Measurements from ENCODE around the gene LACTB. TPM values are rescaled to one million over a fixed set of nuclear protein-coding genes. Genes with fewer than 3 reads are reported as not detected.

Gene LACTB
- total and polyA plus RNA-seq, 10 of the 15 experiments (the other 5 are each of a cell fraction or from before 2014, with no cell fraction given) = 5.0 to 35.3 (median 16.6) TPM

DNA sequence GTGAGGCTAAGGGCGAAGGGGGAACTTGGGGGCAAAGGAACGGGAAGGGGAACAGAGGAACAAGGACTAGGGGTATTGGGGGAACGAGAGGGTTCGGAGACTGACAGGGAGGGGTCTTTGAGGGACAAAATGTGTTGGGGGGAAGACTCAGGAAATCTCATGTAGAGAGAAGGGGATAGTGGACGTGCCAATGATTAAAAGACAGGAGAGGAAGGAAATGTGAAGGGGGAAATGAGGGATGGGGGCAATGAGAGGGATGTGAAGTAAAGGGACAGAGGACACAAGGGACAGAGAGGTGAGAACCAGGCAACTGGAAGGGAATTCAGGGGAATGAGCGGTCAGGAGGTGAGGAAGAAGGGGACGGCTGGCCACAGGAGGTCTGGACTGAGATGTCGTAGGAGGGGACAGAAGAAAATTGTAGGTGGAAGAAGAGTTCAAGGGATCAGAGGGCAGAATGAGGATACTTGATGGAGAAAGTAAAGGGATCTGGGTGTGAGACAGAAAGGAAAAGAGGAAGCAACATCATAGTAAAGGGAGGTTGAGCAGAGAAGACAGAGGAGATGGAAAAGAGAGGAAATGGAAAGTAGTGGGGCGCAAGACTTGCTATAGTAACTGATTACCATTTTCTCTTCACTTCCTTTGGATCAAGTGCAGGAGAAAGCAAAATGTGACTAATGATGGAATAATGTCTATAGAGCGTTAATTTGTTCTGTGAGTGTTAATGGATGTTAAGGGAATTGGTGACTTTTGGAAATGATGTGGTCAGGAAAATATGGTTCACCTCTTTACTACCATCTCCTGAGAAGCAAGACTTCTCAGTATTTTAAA lies 68.5 kb downstream of the LACTB start (continued):
- no peak for TF ChIP-seq NR2F1 (conservative IDR thresholded peaks at IDR 0.05)
- TF ChIP-seq, protein P1, sequence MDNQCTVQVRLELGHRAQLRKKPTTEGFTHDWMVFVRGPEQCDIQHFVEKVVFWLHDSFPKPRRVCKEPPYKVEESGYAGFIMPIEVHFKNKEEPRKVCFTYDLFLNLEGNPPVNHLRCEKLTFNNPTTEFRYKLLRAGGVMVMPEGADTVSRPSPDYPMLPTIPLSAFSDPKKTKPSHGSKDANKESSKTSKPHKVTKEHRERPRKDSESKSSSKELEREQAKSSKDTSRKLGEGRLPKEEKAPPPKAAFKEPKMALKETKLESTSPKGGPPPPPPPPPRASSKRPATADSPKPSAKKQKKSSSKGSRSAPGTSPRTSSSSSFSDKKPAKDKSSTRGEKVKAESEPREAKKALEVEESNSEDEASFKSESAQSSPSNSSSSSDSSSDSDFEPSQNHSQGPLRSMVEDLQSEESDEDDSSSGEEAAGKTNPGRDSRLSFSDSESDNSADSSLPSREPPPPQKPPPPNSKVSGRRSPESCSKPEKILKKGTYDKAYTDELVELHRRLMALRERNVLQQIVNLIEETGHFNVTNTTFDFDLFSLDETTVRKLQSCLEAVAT (IDR thresholded peaks at IDR 0.05) = peak; percentile 84
- TF ChIP-seq NBN (IDR thresholded peaks at IDR 0.05) = peak; percentile 79
- TF ChIP-seq LARP7 (IDR thresholded peaks at IDR 0.05) = no peak
- no peak for TF ChIP-seq CREM (IDR thresholded peaks at IDR 0.05; ENCODE audit: low read depth)
- TF ChIP-seq JUNB (IDR thresholded peaks at IDR 0.05) = no peak

DNA sequence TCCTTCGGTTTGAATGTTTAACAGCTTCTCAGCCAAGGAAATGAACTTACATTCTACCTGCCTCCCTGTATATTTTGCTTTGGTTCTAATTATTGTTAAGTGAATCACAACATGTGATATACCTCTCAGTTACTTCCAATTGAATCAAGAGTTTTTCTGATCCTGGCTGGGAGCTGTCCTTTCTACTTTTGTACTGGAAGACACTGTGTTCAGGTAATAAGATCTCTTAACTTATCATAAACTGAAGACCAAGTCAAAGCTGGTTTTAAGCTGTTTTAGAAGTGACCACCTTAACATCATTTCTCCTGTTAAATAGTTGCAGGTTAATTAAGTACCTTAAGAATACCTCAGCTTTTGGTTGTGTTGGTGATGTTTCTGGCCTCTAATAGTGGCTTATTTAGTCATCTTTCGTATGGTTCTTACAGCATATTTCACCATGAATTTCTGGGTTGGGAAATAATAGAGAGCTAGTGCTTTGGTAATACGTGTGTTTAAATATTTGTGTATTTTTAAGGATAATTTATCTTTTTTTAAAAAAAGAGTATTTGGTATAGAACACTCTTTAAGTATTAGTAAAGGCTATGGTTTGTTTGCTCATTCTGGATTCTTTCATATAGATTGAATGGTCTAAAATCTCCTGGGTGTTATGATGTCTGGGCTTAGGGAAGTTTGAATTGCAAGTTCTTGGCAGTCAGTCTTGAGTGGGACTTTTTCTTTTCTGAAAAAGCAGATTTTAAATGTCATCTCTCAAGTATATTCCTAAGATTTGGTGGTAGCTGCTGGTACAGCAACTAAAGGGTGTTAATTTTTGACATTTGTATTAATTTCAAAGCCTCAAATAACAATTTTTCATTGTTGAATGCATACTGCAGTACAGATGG lies 69.3 kb downstream of the LACTB start:
- FAIRE-seq (no peak), DNase-seq (ENCODE audit: low read depth, low spot score) (no peak), ATAC-seq (no peak)
- SMC1A ChIA-PET (ENCODE audit: uncharacterized antibody, unreplicated experiment) = interaction anchor here (0.8 to 8.8 kb wide), 25 partner anchors 10 to 404 kb away, joined by 3 to 252 read pairs (median 4); partner anchors contain the start of genes APH1B and RPS27L
- H3K9me3 ChIP-seq (replicated peaks; ENCODE audit: control insufficient read depth, insufficient read depth, low read length) = no peaks in the 10 kb centered on the region
- H3K4me2 ChIP-seq (ENCODE audit: control insufficient read depth, insufficient read depth) = peak overlapping the region; percentile 85
- intact Hi-C loops (cut with micrococcal nuclease; ENCODE audit: unreplicated experiment) = loop anchor here (5.0 to 10.0 kb wide), 2 partner anchors 46 to 314 kb away; partner anchors contain the start of gene USP3
- H3K27me3 ChIP-seq (replicated peaks in 1 of 2; ENCODE audit: control insufficient read depth in 2 of 2, insufficient read depth in 2 of 2, low read length in 1 of 2) = no peaks in the 10 kb centered on the region
- BruUV-seq (replicated peaks) = TSS peak; percentile 95
- H3K79me2 ChIP-seq (ENCODE audit: control insufficient read depth, insufficient read depth, low read length) = peaks cover 66% of the 10 kb centered on the region
- H3K4me1 ChIP-seq (ENCODE audit: control insufficient read depth, insufficient read depth, low read length) = peaks cover 38% of the 10 kb centered on the region
- in situ Hi-C loops (cut with MboI) = no loop called here
- no peaks in the 10 kb centered on the region for H3K36me3 ChIP-seq (ENCODE audit: control insufficient read depth in 2 of 2, insufficient read depth in 2 of 2, low read length in 1 of 2)
- no peak overlapping the region for H2AFZ ChIP-seq (ENCODE audit: control insufficient read depth, low read depth, low read length)
- peak overlapping the region; percentile 86 for H3K27ac ChIP-seq (ENCODE audit: control insufficient read depth, insufficient read depth)
- POLR2A ChIA-PET = interaction anchor here (0.5 to 8.6 kb wide), 11 partner anchors 11 to 657 kb away, joined by 3 to 118 read pairs (median 4); partner anchors contain the start of gene RPS27L
- no peaks in the 10 kb centered on the region for H4K20me1 ChIP-seq (ENCODE audit: control insufficient read depth, insufficient read depth)
- RAD21 ChIA-PET (ENCODE audit: unreplicated experiment) = interaction anchor here (0.5 to 6.4 kb wide), 18 partner anchors 8 to 908 kb away, joined by 3 to 58 read pairs (median 6); partner anchors contain the start of gene RPS27L
- H3K9ac ChIP-seq (ENCODE audit: control insufficient read depth, insufficient read depth, low read length) = peak overlapping the region; percentile 79
- CTCF ChIA-PET = interaction anchor here (0.9 to 8.7 kb wide), 14 partner anchors 9 to 315 kb away, joined by 3 to 90 read pairs (median 4); partner anchors contain the start of gene RPS27L
- peak overlapping the region; percentile 96 for H3K4me3 ChIP-seq
- WGBS (ENCODE audit: insufficient coverage, insufficient replicate concordance, low lambda C conversion rate, missing lambda C conversion rate) = 3% methylated on average over 3 of the region's 3 CpGs
- TF ChIP-seq HDAC2 (IDR thresholded peaks at IDR 0.05) (no peak), SIX5 (IDR thresholded peaks at IDR 0.05; ENCODE audit: low read depth, low read length, severe bottlenecking) (no peak), PML (IDR thresholded peaks at IDR 0.05; ENCODE audit: low read length) (0 out of 2 replicates have a peak, but pooled peaks have one; percentile 1), HCFC1 (IDR thresholded peaks at IDR 0.05; ENCODE audit: low read length) (no peak)
- TF ChIP-seq, protein P2, sequence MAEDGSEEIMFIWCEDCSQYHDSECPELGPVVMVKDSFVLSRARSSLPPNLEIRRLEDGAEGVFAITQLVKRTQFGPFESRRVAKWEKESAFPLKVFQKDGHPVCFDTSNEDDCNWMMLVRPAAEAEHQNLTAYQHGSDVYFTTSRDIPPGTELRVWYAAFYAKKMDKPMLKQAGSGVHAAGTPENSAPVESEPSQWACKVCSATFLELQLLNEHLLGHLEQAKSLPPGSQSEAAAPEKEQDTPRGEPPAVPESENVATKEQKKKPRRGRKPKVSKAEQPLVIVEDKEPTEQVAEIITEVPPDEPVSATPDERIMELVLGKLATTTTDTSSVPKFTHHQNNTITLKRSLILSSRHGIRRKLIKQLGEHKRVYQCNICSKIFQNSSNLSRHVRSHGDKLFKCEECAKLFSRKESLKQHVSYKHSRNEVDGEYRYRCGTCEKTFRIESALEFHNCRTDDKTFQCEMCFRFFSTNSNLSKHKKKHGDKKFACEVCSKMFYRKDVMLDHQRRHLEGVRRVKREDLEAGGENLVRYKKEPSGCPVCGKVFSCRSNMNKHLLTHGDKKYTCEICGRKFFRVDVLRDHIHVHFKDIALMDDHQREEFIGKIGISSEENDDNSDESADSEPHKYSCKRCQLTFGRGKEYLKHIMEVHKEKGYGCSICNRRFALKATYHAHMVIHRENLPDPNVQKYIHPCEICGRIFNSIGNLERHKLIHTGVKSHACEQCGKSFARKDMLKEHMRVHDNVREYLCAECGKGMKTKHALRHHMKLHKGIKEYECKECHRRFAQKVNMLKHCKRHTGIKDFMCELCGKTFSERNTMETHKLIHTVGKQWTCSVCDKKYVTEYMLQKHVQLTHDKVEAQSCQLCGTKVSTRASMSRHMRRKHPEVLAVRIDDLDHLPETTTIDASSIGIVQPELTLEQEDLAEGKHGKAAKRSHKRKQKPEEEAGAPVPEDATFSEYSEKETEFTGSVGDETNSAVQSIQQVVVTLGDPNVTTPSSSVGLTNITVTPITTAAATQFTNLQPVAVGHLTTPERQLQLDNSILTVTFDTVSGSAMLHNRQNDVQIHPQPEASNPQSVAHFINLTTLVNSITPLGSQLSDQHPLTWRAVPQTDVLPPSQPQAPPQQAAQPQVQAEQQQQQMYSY (CRISPR knock-in tag; IDR thresholded peaks at IDR 0.05) = no peak
- TF ChIP-seq, protein P3, sequence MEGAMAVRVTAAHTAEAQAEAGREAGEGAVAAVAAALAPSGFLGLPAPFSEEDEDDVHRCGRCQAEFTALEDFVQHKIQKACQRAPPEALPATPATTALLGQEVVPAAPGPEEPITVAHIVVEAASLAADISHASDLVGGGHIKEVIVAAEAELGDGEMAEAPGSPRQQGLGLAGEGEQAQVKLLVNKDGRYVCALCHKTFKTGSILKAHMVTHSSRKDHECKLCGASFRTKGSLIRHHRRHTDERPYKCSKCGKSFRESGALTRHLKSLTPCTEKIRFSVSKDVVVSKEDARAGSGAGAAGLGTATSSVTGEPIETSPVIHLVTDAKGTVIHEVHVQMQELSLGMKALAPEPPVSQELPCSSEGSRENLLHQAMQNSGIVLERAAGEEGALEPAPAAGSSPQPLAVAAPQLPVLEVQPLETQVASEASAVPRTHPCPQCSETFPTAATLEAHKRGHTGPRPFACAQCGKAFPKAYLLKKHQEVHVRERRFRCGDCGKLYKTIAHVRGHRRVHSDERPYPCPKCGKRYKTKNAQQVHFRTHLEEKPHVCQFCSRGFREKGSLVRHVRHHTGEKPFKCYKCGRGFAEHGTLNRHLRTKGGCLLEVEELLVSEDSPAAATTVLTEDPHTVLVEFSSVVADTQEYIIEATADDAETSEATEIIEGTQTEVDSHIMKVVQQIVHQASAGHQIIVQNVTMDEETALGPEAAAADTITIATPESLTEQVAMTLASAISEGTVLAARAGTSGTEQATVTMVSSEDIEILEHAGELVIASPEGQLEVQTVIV (IDR thresholded peaks at IDR 0.05; ENCODE audit: borderline replicate concordance, partially characterized antibody) = no peak
